Measurements from ENCODE around the gene RNF157.

RNF157 gene

GRCh38 chr17:76182016-76182764 is 58.1 kb downstream of the RNF157 start:
- peak; percentile 88 for DNase-seq (ENCODE audit: low spot score)
- TF ChIP-seq, protein P1, sequence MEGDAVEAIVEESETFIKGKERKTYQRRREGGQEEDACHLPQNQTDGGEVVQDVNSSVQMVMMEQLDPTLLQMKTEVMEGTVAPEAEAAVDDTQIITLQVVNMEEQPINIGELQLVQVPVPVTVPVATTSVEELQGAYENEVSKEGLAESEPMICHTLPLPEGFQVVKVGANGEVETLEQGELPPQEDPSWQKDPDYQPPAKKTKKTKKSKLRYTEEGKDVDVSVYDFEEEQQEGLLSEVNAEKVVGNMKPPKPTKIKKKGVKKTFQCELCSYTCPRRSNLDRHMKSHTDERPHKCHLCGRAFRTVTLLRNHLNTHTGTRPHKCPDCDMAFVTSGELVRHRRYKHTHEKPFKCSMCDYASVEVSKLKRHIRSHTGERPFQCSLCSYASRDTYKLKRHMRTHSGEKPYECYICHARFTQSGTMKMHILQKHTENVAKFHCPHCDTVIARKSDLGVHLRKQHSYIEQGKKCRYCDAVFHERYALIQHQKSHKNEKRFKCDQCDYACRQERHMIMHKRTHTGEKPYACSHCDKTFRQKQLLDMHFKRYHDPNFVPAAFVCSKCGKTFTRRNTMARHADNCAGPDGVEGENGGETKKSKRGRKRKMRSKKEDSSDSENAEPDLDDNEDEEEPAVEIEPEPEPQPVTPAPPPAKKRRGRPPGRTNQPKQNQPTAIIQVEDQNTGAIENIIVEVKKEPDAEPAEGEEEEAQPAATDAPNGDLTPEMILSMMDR (IDR thresholded peaks at IDR 0.05; ENCODE audit: extremely low read depth, missing control alignments): peak; percentile 82

DNA sequence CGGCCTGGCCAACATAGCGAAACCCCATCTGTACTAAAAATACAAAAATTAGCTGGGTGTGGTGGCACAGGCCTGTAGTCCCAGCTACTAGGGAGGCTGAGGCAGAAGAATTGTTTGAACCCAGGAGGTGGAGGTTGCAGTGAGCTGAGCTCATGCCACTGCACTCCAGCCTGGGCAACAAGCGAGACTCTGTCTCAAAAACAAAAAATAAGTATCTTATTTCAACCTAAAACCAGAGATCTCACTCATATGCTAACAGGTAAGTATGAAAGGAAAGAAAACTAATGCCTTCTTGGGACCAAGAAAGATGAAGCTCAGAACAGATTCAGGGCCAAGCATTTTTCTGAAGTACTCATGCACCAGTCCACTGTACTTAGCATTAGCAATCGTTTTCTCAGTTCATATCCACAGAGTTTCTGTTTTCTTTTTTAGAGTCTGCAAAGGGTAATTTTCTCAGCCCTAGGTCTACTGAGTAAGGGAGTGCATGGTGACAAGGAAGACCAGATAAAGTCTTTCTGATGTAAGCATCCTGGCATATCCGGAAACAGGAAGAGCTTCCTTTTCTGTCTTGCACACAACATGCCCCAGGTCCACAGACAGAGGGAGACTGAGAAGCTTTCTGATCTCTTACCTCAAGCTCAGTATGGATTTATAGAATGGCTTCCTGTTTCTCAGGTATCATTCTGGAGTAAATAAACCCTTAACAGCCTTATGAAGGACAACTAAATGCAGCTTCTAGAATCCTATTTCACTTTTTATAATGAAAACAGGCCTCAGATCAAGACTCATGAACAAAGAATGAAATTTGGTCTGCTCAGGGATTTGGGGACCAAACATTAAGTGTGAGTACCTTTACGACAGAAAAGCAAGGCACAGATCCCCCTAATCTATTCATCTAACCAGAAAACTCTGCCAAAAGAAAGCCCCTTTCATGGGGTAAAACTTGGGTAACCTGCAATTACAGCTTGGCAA is 60.5 kb downstream of the RNF157 start:
- TF ChIP-seq, protein P1 (IDR thresholded peaks at IDR 0.05; ENCODE audit: extremely low read depth, missing control alignments): no peak
- DNase-seq (ENCODE audit: low spot score): peak; percentile 53

GRCh38 chr17:76178124-76178523 is 62.2 kb downstream of the RNF157 start:
- TF ChIP-seq, protein P1 (IDR thresholded peaks at IDR 0.05; ENCODE audit: extremely low read depth, missing control alignments): no peak

GRCh38 chr17:76176701-76177574 is 63.4 kb downstream of the RNF157 start:
- no peak for DNase-seq (ENCODE audit: low spot score)
- TF ChIP-seq, protein P1 (IDR thresholded peaks at IDR 0.05; ENCODE audit: extremely low read depth, missing control alignments): no peak

More at GRCh38 chr17:76178124-76178523, 62.2 kb downstream of the RNF157 start:
- no peak for DNase-seq (ENCODE audit: low spot score)

DNA sequence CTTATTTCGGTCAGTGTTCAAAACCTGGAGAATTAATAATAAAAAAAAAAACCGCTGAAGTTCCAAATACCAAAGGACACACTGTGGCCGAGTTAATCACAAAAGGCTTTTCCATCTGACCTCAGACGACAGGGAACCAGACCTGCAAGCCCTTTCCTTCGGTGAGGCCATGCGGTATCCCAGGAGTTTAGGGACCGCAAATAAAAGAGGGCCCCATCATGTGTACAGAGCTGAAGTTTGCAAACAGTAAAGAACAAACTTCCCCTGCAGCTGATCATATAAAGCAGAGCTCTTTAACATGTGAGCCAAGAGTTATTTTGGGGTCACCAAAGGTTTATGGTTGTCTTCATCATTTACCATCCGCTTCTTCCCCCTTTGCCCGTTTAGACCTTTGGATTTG is 66.3 kb downstream of the RNF157 start:
- DNase-seq (ENCODE audit: low spot score): no peak
- TF ChIP-seq, protein P1 (IDR thresholded peaks at IDR 0.05; ENCODE audit: extremely low read depth, missing control alignments): no peak

GRCh38 chr17:76173474-76173873 is 66.8 kb downstream of the RNF157 start:
- TF ChIP-seq, protein P1 (IDR thresholded peaks at IDR 0.05; ENCODE audit: extremely low read depth, missing control alignments): no peak
- no peak for DNase-seq (ENCODE audit: low spot score)
